Fibroblast of pulmonary artery (primary cell): ENCODE measurements around the gene STX11.
A peak's percentile ranks its signal among the peaks of the same experiment; 100 is the strongest.
"Not testable (repeated sequence)": the region's sequence is repeated elsewhere in the genome, so short reads cannot be mapped to it uniquely, and the experiment has no call there.

Experiments used
- DNase-seq: peaks from one replicate; pipeline ENCODE4 v3.0.0-alpha.2; 2010; ENCODE audit warnings: low read depth
- H3K4me3 ChIP-seq: replicated peaks from 2 replicates; pipeline ENCODE4 v1.5.1; 2011; ENCODE audit warnings: low read depth, mild to moderate bottlenecking, control low read depth, low read length, moderate library complexity
- TF ChIP-seq, protein P1 (sequence below): IDR thresholded peaks from 2 replicates; pipeline ENCODE4 v1.5.1; 2011; ENCODE audit warnings: mild to moderate bottlenecking, control low read depth, low read length, inconsistent platforms; ENCODE audit errors: missing control alignments

STX11 gene

DNA sequence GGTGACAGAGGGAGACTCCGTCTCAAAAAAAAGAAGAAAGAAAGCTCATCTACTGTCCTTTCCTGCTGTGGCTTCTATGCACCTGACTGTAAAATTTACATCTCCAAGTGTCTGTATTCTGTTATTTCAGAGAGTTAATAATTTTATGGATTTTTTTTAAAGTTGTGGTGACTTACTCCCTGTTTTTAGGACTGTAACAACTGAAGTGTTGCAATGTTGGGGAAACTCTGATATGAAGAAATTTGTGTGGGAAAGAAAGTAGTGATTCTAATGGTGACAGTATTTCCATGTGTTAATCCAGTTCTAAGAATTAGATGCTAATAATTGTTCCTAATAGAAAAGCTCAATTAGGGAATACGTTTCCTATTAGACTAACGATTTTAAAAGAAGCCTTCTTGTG lies 27.4 kb downstream of the STX11 start:
- no peak for DNase-seq
- H3K4me3 ChIP-seq, result no peak overlapping the region
- TF ChIP-seq, protein P1, sequence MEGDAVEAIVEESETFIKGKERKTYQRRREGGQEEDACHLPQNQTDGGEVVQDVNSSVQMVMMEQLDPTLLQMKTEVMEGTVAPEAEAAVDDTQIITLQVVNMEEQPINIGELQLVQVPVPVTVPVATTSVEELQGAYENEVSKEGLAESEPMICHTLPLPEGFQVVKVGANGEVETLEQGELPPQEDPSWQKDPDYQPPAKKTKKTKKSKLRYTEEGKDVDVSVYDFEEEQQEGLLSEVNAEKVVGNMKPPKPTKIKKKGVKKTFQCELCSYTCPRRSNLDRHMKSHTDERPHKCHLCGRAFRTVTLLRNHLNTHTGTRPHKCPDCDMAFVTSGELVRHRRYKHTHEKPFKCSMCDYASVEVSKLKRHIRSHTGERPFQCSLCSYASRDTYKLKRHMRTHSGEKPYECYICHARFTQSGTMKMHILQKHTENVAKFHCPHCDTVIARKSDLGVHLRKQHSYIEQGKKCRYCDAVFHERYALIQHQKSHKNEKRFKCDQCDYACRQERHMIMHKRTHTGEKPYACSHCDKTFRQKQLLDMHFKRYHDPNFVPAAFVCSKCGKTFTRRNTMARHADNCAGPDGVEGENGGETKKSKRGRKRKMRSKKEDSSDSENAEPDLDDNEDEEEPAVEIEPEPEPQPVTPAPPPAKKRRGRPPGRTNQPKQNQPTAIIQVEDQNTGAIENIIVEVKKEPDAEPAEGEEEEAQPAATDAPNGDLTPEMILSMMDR, result no peak

DNA sequence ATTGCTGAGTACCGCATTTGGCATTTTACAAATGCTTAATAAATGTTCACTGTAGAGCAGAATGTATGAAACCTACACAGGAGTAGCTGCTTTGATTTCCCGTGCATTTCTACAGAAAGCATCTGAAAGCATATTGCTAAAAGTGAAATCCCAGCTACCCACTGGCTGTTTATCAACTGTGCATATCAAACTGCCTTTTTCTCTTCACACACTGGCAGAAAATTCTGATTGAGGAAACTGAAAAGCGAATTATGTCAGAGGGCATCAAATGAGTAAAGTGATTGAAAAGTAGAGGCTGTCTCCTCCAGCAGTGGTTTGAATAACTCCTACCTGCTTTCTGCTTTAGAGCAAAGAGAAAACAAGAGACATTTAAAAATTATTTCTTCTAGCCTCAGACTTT lies 28.0 kb downstream of the STX11 start:
- no peak overlapping the region for H3K4me3 ChIP-seq
- TF ChIP-seq, protein P1, result no peak
- no peak for DNase-seq

DNA sequence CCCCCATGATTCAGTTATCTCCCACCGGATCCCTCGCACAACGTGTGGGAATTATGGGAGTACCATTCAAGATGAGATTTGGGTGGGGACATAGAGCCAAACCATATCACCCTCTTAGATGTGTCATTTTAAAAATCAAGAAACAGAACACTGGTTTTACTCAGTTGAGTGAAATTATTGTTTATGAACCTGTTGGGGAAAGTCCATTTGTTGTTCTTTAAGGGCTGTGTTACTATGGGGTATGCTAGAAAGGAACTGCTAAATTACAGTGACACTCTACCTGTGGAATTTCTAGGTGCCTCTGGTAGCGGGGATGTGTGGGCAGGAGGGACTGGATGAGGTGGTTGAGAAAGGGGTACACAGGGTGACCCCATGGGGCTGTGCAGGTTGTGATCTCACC lies 28.9 kb downstream of the STX11 start:
- DNase-seq, result no peak
- TF ChIP-seq, protein P1, result no peak
- H3K4me3 ChIP-seq, result no peak overlapping the region

DNA sequence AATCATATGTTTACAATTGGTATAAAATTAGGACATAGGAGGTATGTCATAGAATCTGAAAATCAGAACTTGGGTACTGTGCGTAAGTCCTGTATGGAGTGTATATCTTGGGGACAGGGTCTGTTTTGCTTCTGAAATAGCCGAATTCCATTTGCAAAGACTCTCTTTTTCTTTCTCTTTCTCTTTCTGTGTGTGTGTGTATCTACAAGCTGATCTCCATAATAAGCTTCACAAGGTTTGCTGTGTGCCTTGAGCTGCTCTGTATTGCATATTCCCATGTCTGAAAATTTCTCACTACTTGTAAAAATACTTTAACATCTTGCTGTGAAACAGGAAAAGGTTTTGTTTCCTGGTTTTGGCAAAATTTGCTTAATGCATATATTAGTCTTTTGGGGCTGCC lies 29.5 kb downstream of the STX11 start:
- TF ChIP-seq, protein P1, result no peak
- DNase-seq, result no peak
- H3K4me3 ChIP-seq, result no peak overlapping the region

DNA sequence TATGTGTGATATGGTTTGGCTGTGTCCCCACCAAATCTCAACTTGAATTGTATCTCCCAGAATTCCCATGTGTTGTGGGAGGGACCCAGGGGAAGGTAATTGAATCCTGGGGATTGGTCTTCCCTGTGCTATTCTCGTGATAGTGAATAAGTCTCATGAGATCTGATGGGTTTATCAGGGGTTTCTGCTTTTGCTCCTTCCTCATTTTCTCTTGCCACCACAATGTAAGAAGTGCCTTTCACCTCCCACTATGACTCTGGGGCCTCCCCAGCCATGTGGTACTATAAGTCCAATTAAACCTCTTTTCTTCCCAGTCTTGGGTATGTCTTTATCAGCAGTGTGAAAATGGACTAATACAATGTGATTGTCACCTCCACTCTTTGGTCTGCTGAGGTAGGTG lies 30.0 kb downstream of the STX11 start:
- not testable (repeated sequence) for DNase-seq, H3K4me3 ChIP-seq

DNA sequence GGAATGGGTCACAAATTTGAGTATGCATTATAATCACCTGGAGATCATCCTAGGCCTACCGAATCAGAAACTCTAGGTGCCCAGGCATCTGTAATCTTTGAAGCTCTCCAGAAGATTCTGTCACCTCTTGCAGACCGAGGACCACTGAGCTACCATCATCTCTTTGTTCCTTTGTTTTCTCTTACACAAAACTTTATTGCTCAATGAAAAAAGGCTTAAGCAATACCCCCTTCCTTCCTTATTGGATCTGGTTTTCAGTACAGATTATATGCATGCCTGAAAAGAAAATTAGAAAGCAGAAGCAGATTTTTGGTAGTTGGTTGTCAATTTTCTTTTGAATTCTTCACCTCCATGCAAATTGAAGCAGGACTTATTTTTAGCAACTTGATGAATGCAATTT lies 31.3 kb downstream of the STX11 start:
- no peak overlapping the region for H3K4me3 ChIP-seq
- peak; percentile 66 for DNase-seq

DNA sequence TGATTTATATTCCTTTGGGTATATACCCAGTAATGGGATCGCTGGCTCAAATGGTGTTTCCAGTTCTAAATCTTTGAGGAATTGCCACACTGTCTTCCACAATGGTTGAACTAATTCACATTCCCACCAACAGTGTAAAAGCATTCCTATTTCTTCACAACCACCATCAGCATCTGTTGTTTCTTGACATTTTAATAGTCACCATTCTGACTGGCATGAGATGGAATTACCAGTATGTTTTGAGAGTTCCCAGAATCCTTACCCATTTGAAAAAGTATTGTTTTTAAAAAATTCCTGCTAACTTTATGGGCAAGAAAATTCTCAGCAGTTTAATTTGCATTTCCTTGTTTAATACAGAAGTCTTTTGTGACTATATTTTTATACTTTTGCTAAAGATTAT lies 33.9 kb downstream of the STX11 start:
- H3K4me3 ChIP-seq, DNase-seq: not testable (repeated sequence)

More for the DNA sequence above, 31.3 kb downstream of the STX11 start:
- TF ChIP-seq, protein P1, result no peak

DNA sequence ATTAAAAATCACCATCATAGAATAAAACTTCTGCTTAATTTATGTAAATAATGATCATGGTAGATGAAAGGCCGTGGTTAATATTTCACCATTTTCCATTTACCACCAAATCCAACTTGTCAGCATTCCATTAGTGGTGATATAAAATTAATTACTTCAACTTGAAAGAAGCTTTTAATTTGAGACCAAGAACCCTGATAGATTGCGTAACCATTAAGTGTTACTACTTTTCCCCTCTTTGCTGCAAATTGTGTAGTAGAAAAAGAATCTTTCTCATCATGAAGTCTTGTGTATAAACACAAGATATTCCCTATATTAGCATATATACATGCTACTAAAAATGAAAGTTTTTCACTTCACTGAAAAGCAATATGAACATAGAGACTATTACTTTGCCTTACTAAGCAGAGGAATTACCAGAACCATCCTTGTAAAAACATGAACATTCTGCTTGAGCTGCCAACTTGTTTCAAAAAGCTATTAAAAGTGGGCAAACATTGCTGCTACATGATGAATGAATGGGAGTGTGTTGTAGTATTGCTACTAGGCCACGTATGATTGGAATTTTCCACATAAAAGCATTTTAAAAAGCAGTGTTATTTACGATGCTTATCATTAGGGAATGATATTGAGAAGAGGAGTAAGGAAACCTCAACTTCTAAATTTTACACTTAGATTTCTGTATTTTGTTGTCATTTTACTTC lies 35.0 kb downstream of the STX11 start:
- DNase-seq, result no peak
- no peak overlapping the region for H3K4me3 ChIP-seq
- TF ChIP-seq, protein P1, result no peak
